BJ (cell line): ENCODE measurements around the gene ZNF331. TPM values are rescaled to one million over a fixed set of nuclear protein-coding genes. Genes with fewer than 3 reads are reported as not detected.
"Not testable (repeated sequence)": the region's sequence is repeated elsewhere in the genome, so short reads cannot be mapped to it uniquely, and the experiment has no call there.

ENCODE experiments used
- CTCF ChIA-PET: fragments of 350-600 bp; formaldehyde crosslinking; extraction: SDS; loops from one replicate; lab custom pipeline; 2021; ENCODE audit warnings: antibody characterized with exemption, inconsistent platforms; lab: Yijun Ruan, JAX
- POLR2A ChIA-PET: fragments of 300-600 bp; sonication (Branson Sonifier 250); formaldehyde crosslinking; extraction: SDS; loops from one replicate; lab custom pipeline; 2021; ENCODE audit warnings: antibody characterized with exemption; lab: Charles Lee
- DNase-seq: peaks from one replicate; pipeline ENCODE4 v3.0.0-alpha.2; 2011; ENCODE audit warnings: low read depth
- H3K27me3 ChIP-seq: 2 replicates; pipeline ENCODE4 v1.6.0; 2011; ENCODE audit warnings: low read length; ENCODE audit not compliant: control insufficient read depth, insufficient read depth
- H3K36me3 ChIP-seq: 2 replicates; pipeline ENCODE4 v1.5.1; 2011; ENCODE audit warnings: low read length; ENCODE audit not compliant: control insufficient read depth, insufficient read depth
- H3K4me3 ChIP-seq: 2 replicates; pipeline ENCODE4 v1.5.1; 2011; ENCODE audit warnings: low read depth, mild to moderate bottlenecking, control low read depth, low read length
- polyA minus RNA-seq: library from RNA; depleted of rRNA, polyadenylated mRNA; stranded (reverse); fragments of >200 nt; gene quantifications from 2 replicates; pipeline ENCODE4 v1.2.3, GENCODE V29; 2011; rRNA and poly(A)+ RNA removed
- polyA plus RNA-seq: library from polyadenylated mRNA; depleted of rRNA; stranded (reverse); fragments of >200 nt; gene quantifications from 2 replicates; pipeline ENCODE4 v1.2.3, GENCODE V29; 2011; rRNA removed
- TF ChIP-seq, protein P1 (sequence below): IDR thresholded peaks from 2 replicates; pipeline ENCODE4 v1.5.1; 2011; ENCODE audit warnings: low read depth, mild to moderate bottlenecking, control low read depth, inconsistent platforms, low read length, moderate library complexity; ENCODE audit not compliant: insufficient read depth

The ZNF331 gene
- polyA plus RNA-seq = 4.8 and 6.1 TPM in 2 replicates
- 6.2 and 9.2 TPM in 2 replicates for polyA minus RNA-seq

DNA sequence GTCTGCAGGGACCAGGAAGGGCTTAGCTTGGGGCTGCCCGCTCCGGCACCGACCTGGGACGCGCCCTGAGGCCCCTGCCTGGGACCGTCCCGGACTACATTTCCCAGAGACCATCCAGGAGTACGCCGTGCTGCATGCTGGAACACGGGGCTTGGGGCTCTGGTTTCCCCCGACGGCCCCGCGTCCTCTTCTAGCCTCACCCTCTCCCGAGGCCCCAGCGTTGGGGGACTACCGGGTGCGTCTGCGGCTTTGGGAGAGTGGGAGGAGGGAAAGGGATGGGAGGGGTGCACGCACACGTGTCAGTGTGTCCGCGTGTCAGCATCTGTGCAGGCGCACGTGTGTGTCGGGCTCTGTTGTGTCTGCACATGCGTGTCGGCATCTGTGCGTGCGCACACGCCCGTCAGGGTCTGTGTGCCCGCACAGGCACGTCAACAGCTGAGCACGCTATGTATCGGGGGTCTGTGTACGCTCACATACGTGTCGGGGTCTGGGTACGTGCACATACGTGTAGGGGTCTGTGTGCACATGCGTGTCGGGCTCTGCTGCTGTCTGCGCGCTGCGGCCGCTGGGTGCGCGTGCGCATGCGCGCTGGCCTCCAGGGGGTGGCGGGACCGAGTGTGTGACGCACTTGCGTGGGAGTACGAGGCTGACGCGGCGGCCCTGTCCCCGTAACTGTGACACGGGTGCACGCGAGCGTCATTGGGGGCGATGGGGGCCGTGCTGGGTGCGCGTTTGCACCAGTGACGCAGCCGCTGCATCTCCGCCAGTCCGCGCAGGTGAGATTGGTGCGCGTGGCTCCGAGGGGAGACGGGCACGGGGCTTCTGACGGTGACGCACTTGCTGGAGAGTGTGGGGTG, at the start of gene ZNF331:
Gene ZNF331, plus strand, starts transcription at position 625 of the 857 bp plus-strand sequence. CDS start 31,232 bp downstream, outside the sequence.
- no peak for DNase-seq
- ChIA-PET POLR2A (no interaction called here), CTCF (no interaction called here)
- TF ChIP-seq, protein P1, sequence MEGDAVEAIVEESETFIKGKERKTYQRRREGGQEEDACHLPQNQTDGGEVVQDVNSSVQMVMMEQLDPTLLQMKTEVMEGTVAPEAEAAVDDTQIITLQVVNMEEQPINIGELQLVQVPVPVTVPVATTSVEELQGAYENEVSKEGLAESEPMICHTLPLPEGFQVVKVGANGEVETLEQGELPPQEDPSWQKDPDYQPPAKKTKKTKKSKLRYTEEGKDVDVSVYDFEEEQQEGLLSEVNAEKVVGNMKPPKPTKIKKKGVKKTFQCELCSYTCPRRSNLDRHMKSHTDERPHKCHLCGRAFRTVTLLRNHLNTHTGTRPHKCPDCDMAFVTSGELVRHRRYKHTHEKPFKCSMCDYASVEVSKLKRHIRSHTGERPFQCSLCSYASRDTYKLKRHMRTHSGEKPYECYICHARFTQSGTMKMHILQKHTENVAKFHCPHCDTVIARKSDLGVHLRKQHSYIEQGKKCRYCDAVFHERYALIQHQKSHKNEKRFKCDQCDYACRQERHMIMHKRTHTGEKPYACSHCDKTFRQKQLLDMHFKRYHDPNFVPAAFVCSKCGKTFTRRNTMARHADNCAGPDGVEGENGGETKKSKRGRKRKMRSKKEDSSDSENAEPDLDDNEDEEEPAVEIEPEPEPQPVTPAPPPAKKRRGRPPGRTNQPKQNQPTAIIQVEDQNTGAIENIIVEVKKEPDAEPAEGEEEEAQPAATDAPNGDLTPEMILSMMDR = peak; percentile 59
- H3K27me3 ChIP-seq = no peaks in the 10 kb centered on the region
- peak within 1 kb of the TSS; percentile 68 for H3K4me3 ChIP-seq
- no peaks in the 10 kb centered on the region for H3K36me3 ChIP-seq

- TF ChIP-seq, protein P1 = no peak
- ChIA-PET CTCF (no interaction called here), POLR2A (no interaction called here)
- Histone ChIP-seq H3K36me3 (peaks cover 1% of the 10 kb centered on the region), H3K4me3 (no peak overlapping the region), H3K27me3 (no peaks in the 10 kb centered on the region)
- DNase-seq = no peak
Measured at GRCh38 chr19:53492153-53492552, 45.8 kb upstream of the ZNF331 start.

DNA sequence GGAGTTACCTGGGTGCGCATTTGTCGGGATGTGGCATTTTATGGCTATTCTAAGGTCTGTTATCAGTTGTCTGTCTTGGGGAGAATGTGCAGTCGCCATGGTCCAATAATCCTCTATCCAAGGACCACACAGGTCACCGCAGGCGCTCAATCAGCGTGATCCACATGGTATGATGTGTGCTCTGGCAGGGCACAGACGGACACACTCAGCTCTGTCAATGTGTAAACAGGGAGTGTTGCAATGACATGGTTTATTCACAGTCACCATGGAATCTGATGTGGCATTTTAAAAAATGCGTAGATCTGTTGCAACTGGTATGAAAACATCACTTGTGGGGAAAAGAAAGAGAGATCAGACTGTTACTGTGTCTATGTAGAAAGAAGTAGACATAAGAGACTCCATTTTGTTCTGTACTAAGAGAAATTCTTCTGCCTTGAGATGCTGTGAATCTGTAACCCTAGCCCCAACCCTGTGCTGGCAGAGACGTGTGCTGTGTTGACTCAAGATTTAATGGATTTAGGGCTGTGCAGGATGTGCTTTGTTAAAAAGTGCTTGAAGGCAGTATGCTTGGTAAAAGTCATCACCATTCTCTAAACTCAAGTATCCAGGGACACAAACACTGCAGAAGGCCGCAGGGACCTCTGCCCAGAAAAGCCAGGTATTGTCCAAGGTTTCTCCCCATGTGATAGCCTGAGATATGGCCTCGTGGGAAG, 40.5 kb upstream of the ZNF331 start:
- DNase-seq, POLR2A ChIA-PET, H3K36me3 ChIP-seq, CTCF ChIA-PET, H3K27me3 ChIP-seq, H3K4me3 ChIP-seq: not testable (repeated sequence)

- DNase-seq, CTCF ChIA-PET, H3K36me3 ChIP-seq, H3K4me3 ChIP-seq, H3K27me3 ChIP-seq, POLR2A ChIA-PET: not testable (repeated sequence)
Measured at GRCh38 chr19:53498024-53498395, 39.9 kb upstream of the ZNF331 start.

GRCh38 chr19:53503151-53503550, 34.8 kb upstream of the ZNF331 start:
- H3K36me3 ChIP-seq, H3K4me3 ChIP-seq, DNase-seq, POLR2A ChIA-PET, H3K27me3 ChIP-seq: not testable (repeated sequence)
- CTCF ChIA-PET = interaction anchor here (0.6 to 2.0 kb wide), 2 partner anchors 78 to 290 kb away, joined by 3 to 7 read pairs; no protein-coding TSS in a partner anchor

DNA sequence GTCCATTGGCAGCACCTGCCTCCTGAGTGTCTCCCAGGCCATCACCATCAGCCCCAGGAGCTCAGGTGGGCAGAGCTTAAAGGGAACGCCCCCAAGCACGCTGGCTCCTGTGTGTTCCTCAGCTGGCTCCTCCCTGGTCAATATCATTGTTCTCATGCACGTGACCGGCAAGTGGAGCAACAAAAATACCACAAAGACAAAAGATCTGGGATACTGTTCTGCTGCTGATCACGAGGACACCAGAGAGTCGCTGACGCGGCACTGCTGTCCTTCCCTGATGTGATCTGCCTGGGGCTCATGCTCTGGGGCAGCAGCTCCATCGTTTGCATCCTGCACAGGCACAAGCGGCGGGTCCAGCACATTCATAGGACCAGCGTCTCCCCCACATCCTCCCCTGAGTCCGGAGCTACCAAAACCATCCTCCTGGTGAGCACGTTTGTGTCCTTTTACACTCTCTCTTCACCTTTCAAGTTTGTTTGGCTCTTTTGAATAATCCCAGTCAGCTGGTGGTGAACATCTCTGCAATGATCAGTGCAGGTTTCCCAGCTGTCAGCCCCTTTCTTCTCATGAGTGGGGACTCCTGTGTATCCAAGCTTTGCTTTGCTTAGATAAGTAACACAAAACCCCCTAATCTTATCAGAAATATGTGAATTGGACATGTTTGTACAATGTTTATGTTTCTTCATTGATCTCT, 34.1 kb upstream of the ZNF331 start:
- H3K36me3 ChIP-seq, DNase-seq, H3K4me3 ChIP-seq, H3K27me3 ChIP-seq, POLR2A ChIA-PET: not testable (repeated sequence)
- CTCF ChIA-PET = interaction anchor here (2.0 kb wide), 1 partner anchor 79 kb away, joined by 7 read pairs; no protein-coding TSS in a partner anchor

DNA sequence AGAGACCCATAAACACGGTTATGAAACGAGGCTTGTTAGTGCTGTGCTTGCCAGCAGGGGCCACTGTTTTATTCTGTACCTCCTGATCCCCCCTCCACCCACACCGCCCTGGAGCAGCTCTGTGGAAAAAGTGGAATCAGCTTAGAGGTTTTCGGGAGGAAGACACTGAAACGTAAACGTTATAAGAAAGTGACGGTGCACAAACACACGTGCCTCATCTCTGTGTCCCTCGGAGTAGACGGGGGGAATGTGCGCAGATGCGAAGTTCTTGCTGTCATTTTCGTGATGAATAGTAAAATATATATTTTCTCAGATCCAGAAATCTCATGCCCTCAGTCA, 33.6 kb upstream of the ZNF331 start:
- CTCF ChIA-PET = interaction anchor here (1.6 to 2.0 kb wide), 2 partner anchors 8 to 79 kb away, joined by 4 to 7 read pairs; no protein-coding TSS in a partner anchor
- TF ChIP-seq, protein P1 = peak; percentile 25; the same call in 1 of the 2 replicates
- DNase-seq, H3K27me3 ChIP-seq, POLR2A ChIA-PET, H3K36me3 ChIP-seq, H3K4me3 ChIP-seq: not testable (repeated sequence)
